ENCODE results near the gene MRPS18C. TPM values are rescaled to one million over a fixed set of nuclear protein-coding genes. Genes with fewer than 3 reads are reported as not detected.

Gene MRPS18C
- 10 to 100 TPM; 16.8 to 34.1 (median 21.3) TPM for total RNA-seq

DNA sequence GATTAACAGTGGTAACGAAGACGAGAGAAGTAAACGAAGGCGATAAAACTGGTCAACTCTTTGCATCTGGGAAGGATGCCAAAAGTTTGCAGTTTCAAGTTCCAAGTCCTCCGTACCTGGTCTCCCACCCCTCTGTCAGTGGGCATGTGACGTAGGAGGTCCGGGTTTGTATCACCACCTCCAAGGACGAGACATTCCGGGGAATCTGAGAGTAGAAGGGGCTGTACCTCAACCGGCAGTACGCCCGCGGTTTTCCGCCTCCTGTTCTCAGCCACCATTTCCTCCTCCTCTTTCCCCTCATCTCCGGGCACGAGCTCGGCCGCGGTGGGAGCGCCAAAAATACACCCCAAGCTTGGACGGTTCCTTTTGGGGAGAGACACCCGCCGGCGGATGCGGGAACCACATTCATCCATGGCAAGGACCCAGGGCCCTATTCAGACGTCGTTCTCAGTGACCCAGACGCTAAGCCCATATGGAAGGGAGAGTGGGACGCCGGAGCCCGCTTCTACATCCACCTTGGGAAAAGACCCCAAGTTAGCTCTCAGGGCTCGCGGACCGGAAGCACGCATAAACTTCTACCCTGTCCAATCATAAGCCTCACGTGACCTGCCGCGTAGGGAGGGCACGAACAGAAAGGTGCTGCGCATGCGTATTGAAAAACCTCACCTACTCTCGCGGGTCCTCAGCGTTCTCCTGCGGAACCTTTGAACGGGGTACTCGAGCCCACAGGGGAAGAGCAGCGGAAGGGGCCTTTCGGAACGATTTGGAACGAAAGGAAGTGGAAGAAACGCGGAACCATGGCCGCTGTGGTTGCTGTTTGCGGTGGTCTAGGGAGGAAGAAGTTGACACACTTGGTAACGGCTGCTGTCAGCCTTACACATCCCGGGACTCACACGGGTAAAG lies at the start of gene MRPS18C, which contains the start of gene HELQ:
Gene MRPS18C, plus strand, starts transcription at position 778 of the 903 bp plus-strand sequence. Its CDS starts 20 bp downstream, at position 798.
Gene HELQ, minus strand, starts transcription at position 543 of the 903 bp plus-strand sequence. Its CDS starts 130 bp downstream, at position 413.
- TF ChIP-seq CTCF (IDR thresholded peaks at IDR 0.05) (no peak), EP300 (IDR thresholded peaks at IDR 0.05) (no peak), POLR2AphosphoS5 (IDR thresholded peaks at IDR 0.05) (peak in 2 of 3 donors; percentile 71 to 86), POLR2A (IDR thresholded peaks at IDR 0.05) (peak; percentile 28 to 83)
- no peaks in the 10 kb centered on the region for H3K27me3 ChIP-seq
- 0% methylated on average over 35 of the region's 58 CpGs for WGBS
- H3K36me3 ChIP-seq = peaks cover 31% of the 10 kb centered on the region
- peak within 1 kb of the TSS; percentile 79 for H3K4me3 ChIP-seq
- DNase-seq (ENCODE audit: low spot score in 2 of 2) = peak; percentile 99
- H3K27ac ChIP-seq = peak within 1 kb of the TSS; percentile 97
- H3K9me3 ChIP-seq = no peaks in the 10 kb centered on the region
- H3K4me1 ChIP-seq = peaks cover 31% of the 10 kb centered on the region

DNA sequence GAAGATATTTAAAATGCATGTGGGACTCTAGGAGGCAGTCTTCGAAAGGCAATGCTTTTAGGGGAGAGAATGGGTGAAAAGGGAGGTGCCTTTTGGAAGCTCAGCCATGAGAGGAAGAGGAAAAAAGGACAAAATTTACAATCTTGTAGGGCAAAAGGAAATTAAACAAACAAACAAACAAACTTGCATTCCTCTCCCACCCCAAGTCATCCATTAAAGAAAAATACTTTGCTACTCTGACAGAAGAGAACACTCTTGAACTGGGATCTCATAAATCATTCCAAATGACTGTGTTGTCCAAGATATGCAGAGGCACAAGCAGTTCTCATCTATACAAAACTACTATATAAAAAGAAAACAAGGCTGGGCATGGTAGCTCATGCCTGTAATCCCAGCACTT lies 47.0 kb upstream of the MRPS18C start:
- Histone ChIP-seq H3K27me3 (no peaks in the 10 kb centered on the region), H3K4me3 (no peak overlapping the region), H3K36me3 (peaks cover 41% of the 10 kb centered on the region), H3K4me1 (no peaks in the 10 kb centered on the region), H3K9me3 (no peaks in the 10 kb centered on the region), H3K27ac (no peak overlapping the region)
- 92% methylated on average over 1 of the region's 1 CpG for WGBS
- DNase-seq (ENCODE audit: low spot score in 2 of 2) = no peak
- TF ChIP-seq EP300 (IDR thresholded peaks at IDR 0.05) (no peak), CTCF (IDR thresholded peaks at IDR 0.05) (no peak), POLR2A (IDR thresholded peaks at IDR 0.05) (no peak), POLR2AphosphoS5 (IDR thresholded peaks at IDR 0.05) (no peak)

DNA sequence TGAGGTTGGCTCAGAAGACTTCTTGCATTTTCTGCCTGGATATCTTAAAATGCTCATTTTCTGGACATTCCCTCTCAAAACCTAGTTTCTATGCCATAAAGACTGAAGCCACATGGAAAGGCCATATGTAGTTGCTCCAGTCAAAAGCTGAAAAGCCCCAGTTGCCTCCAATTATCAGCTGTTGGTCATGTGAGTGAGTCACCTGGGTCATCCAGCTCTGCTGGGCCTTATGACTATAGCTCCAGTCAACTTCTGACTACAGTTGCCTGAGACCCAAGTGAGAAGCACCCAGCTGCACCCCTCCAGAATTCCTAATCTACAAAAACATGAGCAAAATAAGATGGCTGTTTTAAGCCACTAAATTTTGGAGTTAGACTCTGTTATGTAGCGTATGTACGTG lies 42.2 kb upstream of the MRPS18C start:
- Histone ChIP-seq H3K9me3 (no peaks in the 10 kb centered on the region), H3K27me3 (no peaks in the 10 kb centered on the region), H3K4me1 (no peaks in the 10 kb centered on the region), H3K36me3 (peaks cover 70% of the 10 kb centered on the region), H3K4me3 (no peak overlapping the region), H3K27ac (no peak overlapping the region)
- WGBS = 98% methylated on average over 2 of the region's 2 CpGs
- no peak for DNase-seq (ENCODE audit: low spot score in 2 of 2)
- TF ChIP-seq CTCF (IDR thresholded peaks at IDR 0.05) (no peak), EP300 (IDR thresholded peaks at IDR 0.05) (no peak), POLR2A (IDR thresholded peaks at IDR 0.05) (no peak)

DNA sequence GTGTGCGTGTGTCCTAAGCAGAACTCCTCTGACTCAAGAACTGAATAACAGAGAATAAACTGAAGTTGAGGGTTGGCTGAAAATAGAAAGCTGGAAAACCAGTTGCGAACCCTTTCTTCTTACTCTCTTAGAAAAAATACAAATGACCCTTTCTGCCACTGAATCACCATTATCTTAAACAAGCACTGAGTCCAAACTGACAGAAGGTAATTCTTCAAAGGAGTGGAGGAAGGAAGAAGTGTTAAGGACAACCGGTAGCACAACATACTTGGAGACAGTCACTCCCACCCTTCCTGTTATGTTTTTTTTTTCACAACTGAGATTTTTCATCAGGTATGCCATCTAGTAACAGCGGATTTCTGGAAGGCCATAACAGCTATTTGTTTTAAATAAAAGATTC lies 38.3 kb upstream of the MRPS18C start:
- WGBS = 91% methylated on average over 4 of the region's 4 CpGs
- no peak for TF ChIP-seq POLR2AphosphoS5 (IDR thresholded peaks at IDR 0.05)
- no peak for TF ChIP-seq POLR2A (IDR thresholded peaks at IDR 0.05)
- no peak for TF ChIP-seq EP300 (IDR thresholded peaks at IDR 0.05)
- no peak for TF ChIP-seq CTCF (IDR thresholded peaks at IDR 0.05)
- Histone ChIP-seq H3K27ac (no peak overlapping the region), H3K4me3 (no peak overlapping the region), H3K36me3 (peaks cover 70% of the 10 kb centered on the region), H3K9me3 (no peaks in the 10 kb centered on the region), H3K4me1 (no peaks in the 10 kb centered on the region), H3K27me3 (no peaks in the 10 kb centered on the region)
- no peak for DNase-seq (ENCODE audit: low spot score in 2 of 2)

- peaks cover 70% of the 10 kb centered on the region for H3K36me3 ChIP-seq
- TF ChIP-seq CTCF (IDR thresholded peaks at IDR 0.05) (no peak), EP300 (IDR thresholded peaks at IDR 0.05) (no peak), POLR2A (IDR thresholded peaks at IDR 0.05) (no peak), POLR2AphosphoS5 (IDR thresholded peaks at IDR 0.05) (no peak)
Measured at GRCh38 chr4:83418211-83418610, 37.6 kb upstream of the MRPS18C start.

More at GRCh38 chr4:83418211-83418610, 37.6 kb upstream of the MRPS18C start:
- Histone ChIP-seq H3K27ac (no peak overlapping the region), H3K27me3 (no peaks in the 10 kb centered on the region), H3K4me1 (no peaks in the 10 kb centered on the region), H3K9me3 (no peaks in the 10 kb centered on the region), H3K4me3 (no peak overlapping the region)
- no peak for DNase-seq (ENCODE audit: low spot score in 2 of 2)

All from suprapubic skin (tissue), 4 donors.